Stimulated activated CD4-positive, alpha-beta T cell treated with anti-CD3 and anti-CD28 coated beads, TNF-alpha, amount 100 ng/mL, for 1 hour (primary cell): ENCODE results near the gene IGFBPL1.

Source experiments
- DNase-seq, 3 donors: peaks; one replicate each; pipeline ENCODE4 v3.0.0-alpha.2; 2020; ENCODE audit warnings: low read depth in 3 of 3, low spot score in 1 of 3

Gene IGFBPL1

GRCh38 chr9:38432922-38433510, 8.8 kb upstream of the IGFBPL1 start:
- no peak for DNase-seq

GRCh38 chr9:38431116-38431515, 6.9 kb upstream of the IGFBPL1 start:
- DNase-seq = no peak

- DNase-seq = no peak
Measured at GRCh38 chr9:38428062-38428461, 3.8 kb upstream of the IGFBPL1 start.

- DNase-seq = no peak
Measured at GRCh38 chr9:38424918-38425317, 664 bp upstream of the IGFBPL1 start.

GRCh38 chr9:38423273-38423972, 831 bp downstream of the IGFBPL1 start:
- DNase-seq = no peak

- no peak for DNase-seq
Measured at GRCh38 chr9:38422555-38423260, 1.5 kb downstream of the IGFBPL1 start.

- no peak for DNase-seq
Measured at GRCh38 chr9:38421498-38422211, 2.6 kb downstream of the IGFBPL1 start.

- DNase-seq = no peak
Measured at GRCh38 chr9:38419181-38419580, 5.1 kb downstream of the IGFBPL1 start.

GRCh38 chr9:38418366-38418765, 5.9 kb downstream of the IGFBPL1 start:
- no peak for DNase-seq

- DNase-seq = peak in 1 of 3 donors; percentile 23
Measured at GRCh38 chr9:38417003-38417945, 7.0 kb downstream of the IGFBPL1 start.

GRCh38 chr9:38416461-38416860, 7.8 kb downstream of the IGFBPL1 start:
- no peak for DNase-seq

- no peak for DNase-seq
Measured at GRCh38 chr9:38415856-38416255, 8.4 kb downstream of the IGFBPL1 start.

GRCh38 chr9:38414040-38414723, 10.1 kb downstream of the IGFBPL1 start:
- DNase-seq = no peak

- DNase-seq = no peak
Measured at GRCh38 chr9:38413283-38413682, 11.0 kb downstream of the IGFBPL1 start.

GRCh38 chr9:38412751-38413150, 11.5 kb downstream of the IGFBPL1 start:
- no peak for DNase-seq

- DNase-seq = no peak
Measured at GRCh38 chr9:38408719-38409118, 15.5 kb downstream of the IGFBPL1 start.

GRCh38 chr9:38406476-38407186, 17.6 kb downstream of the IGFBPL1 start:
- no peak for DNase-seq

- DNase-seq = no peak
Measured at GRCh38 chr9:38405785-38406184, 18.5 kb downstream of the IGFBPL1 start.

- DNase-seq = no peak
Measured at GRCh38 chr9:38404314-38404713, 19.9 kb downstream of the IGFBPL1 start.
